Right lobe of liver (tissue), 6 donors: ENCODE measurements around the gene SETSIP. TPM values are rescaled to one million over a fixed set of nuclear protein-coding genes. Genes with fewer than 3 reads are reported as not detected.
A peak's percentile ranks its signal among the peaks of the same experiment; 100 is the strongest.
"Not testable (repeated sequence)": the region's sequence is repeated elsewhere in the genome, so short reads cannot be mapped to it uniquely, and the experiment has no call there.

Experiments used
- ATAC-seq, 4 donors: fragments of 200-7000 bp; cut with Tn5 transposase; one replicate each; pipeline ENCODE4 v1.9.1; 2020; ENCODE audit warnings: mild to moderate bottlenecking in 4 of 4, moderate library complexity in 4 of 4
- DNase-seq, 3 donors: peaks; one replicate each; pipeline ENCODE4 v3.0.0-alpha.2; 2020
- H3K27ac ChIP-seq, 3 donors: fragments of 200-600 bp; one replicate each; pipeline ENCODE4 v1.8.0; 2022
- H3K27me3 ChIP-seq, 2 donors: fragments of 200-600 bp; one replicate each; pipeline ENCODE4 v1.8.0; 2022
- H3K36me3 ChIP-seq, 4 donors: fragments of 200-600 bp; sonication (generic) in 1 of 4; one replicate each; pipeline versions ENCODE4 v1.5.1 to v1.8.0; 2017 to 2022; ENCODE audit warnings: control low read depth in 1 of 4
- H3K4me1 ChIP-seq, 4 donors: fragments of 200-600 bp; sonication (generic) in 1 of 4; one replicate each; pipeline versions ENCODE4 v1.5.1 to v1.8.0; 2017 to 2022; ENCODE audit warnings: control low read depth in 1 of 4
- H3K4me3 ChIP-seq, 3 donors: fragments of 200-600 bp; one replicate each; pipeline ENCODE4 v1.8.0; 2022
- H3K9me3 ChIP-seq, 4 donors: fragments of 200-600 bp; sonication (generic) in 1 of 4; one replicate each; pipeline versions ENCODE4 v1.5.1 to v1.8.0; 2017 to 2022; ENCODE audit warnings: control low read depth in 1 of 4
- POLR2A ChIP-seq: fragments of 450-650 bp; IDR thresholded peaks from one replicate; pipeline ENCODE4 v1.6.1; 2017; ENCODE audit warnings: antibody characterized with exemption, mild to moderate bottlenecking
- WGBS: methylation state at CpG from one replicate; pipeline ENCODE4 v1.1.6; 2018; ENCODE audit warnings: low coverage, low lambda C conversion rate; ENCODE audit not compliant: insufficient coverage; ENCODE audit errors: missing lambda C conversion rate; 5-methylcytosine and 5-hydroxymethylcytosine counted together
- intact Hi-C, 2 donors: fragments of 100-400 bp; cut with DNase I; formaldehyde crosslinking; loops; one replicate each; pipeline versions ENCODE4 v1.11.2 to v1.14.1; 2022
- total RNA-seq, 6 experiments: library from RNA; depleted of rRNA in 2 of 6; stranded (reverse); fragments of >200 nt in 2 of 6; fragmentation: NEBNext Ultra II Directional in 3 of 6; extraction: Animal tissue kit (Norgen Biotek cat#: 25700) in 3 of 6; gene quantifications; one replicate each; pipeline versions ENCODE4 v1.1.0 to v1.2.4, GENCODE V29; 2016 to 2023
- TF ChIP-seq, protein P1 (sequence below), 4 donors: fragments of 200-600 bp in 3 of 4; fragments of 450-650 bp in 1 of 4; IDR thresholded peaks; one replicate each; pipeline versions ENCODE4 v1.5.1 to v1.8.0; 2016 to 2022; ENCODE audit warnings: antibody characterized with exemption in 4 of 4, mild to moderate bottlenecking in 2 of 4
- donor health status: DM: no; HTN: yes; CAD: no.
- donor health status: DM: no; HTN: no; CAD: no.
- donor health status: DM: no; HTN: no; CAD: no.
- donor health status: DM: no; HTN: yes; CAD: no.
- donor health status: DM: no; HTN: yes; CAD: no.

Gene SETSIP
- total RNA-seq, 6 experiments from 2014 or later: not detected

- H3K4me1 ChIP-seq: peaks cover 0 to 5% (median 2%) of the 10 kb centered on the region in 4 donors
- DNase-seq: no peak
- intact Hi-C loops: no loop called here
- H3K4me3 ChIP-seq: no peak overlapping the region
- H3K27ac ChIP-seq: no peak overlapping the region
- no peaks in the 10 kb centered on the region for H3K36me3 ChIP-seq
- ATAC-seq: no peak
- WGBS: 88% methylated on average over 5 of the region's 5 CpGs
- no peaks in the 10 kb centered on the region for H3K9me3 ChIP-seq
- no peaks in the 10 kb centered on the region for H3K27me3 ChIP-seq
- TF ChIP-seq, protein P1, sequence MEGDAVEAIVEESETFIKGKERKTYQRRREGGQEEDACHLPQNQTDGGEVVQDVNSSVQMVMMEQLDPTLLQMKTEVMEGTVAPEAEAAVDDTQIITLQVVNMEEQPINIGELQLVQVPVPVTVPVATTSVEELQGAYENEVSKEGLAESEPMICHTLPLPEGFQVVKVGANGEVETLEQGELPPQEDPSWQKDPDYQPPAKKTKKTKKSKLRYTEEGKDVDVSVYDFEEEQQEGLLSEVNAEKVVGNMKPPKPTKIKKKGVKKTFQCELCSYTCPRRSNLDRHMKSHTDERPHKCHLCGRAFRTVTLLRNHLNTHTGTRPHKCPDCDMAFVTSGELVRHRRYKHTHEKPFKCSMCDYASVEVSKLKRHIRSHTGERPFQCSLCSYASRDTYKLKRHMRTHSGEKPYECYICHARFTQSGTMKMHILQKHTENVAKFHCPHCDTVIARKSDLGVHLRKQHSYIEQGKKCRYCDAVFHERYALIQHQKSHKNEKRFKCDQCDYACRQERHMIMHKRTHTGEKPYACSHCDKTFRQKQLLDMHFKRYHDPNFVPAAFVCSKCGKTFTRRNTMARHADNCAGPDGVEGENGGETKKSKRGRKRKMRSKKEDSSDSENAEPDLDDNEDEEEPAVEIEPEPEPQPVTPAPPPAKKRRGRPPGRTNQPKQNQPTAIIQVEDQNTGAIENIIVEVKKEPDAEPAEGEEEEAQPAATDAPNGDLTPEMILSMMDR (IDR thresholded peaks at IDR 0.05): no peak
- no peak for TF ChIP-seq POLR2A
Measured at GRCh38 chr1:92076363-92076762, 1.2 kb upstream of the SETSIP start.

DNA sequence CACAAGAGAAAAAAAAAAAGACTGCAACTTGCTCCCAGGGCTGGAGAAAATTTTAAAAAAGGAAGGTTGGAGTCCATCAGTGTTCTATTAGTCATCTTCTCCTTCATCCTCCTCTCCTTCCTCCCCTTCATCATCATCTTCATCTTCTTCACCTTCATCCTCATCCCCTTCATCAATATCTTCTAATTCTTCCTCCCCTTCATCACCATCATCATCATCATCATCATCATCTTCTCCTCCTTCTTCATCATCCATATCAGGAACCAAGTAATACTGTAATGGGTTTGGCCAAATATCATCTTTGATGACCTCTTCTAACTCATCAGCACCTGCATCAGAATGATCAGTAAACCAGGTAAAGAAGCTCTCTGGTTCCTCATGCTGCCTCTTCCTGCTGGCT is 765 bp downstream of the SETSIP start:
- ATAC-seq, intact Hi-C loops, H3K27ac ChIP-seq, H3K9me3 ChIP-seq, H3K4me3 ChIP-seq, H3K4me1 ChIP-seq, H3K27me3 ChIP-seq, H3K36me3 ChIP-seq, DNase-seq: not testable (repeated sequence)

DNA sequence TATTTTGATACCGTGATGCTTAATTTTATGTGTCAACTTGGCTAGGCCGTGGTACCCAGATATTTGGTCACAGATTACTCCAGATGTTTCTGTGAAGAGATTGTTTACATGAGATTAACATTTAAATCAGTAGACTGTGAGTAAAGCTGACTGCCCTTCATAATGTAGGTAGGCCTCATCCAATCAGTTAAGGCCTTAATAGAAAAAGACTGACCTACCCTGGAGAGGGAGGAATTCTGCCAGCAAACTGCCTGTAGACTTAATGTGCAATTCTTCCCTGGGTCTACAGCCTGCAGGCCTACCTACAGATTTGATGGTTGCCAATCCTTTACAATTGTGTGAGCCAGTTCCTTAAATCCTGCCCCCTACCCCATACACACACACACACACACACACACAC is 4.3 kb downstream of the SETSIP start:
- TF ChIP-seq POLR2A: no peak
- TF ChIP-seq, protein P1 (IDR thresholded peaks at IDR 0.05): no peak
- DNase-seq: no peak

GRCh38 chr1:92066321-92066720 is 8.9 kb downstream of the SETSIP start:
- TF ChIP-seq, protein P1 (IDR thresholded peaks at IDR 0.05): no peak
- TF ChIP-seq POLR2A: no peak
- no peaks in the 10 kb centered on the region for H3K36me3 ChIP-seq
- no peak for ATAC-seq
- H3K9me3 ChIP-seq: no peaks in the 10 kb centered on the region
- H3K27ac ChIP-seq: no peak overlapping the region
- H3K4me3 ChIP-seq: no peak overlapping the region
- no peaks in the 10 kb centered on the region for H3K27me3 ChIP-seq
- H3K4me1 ChIP-seq: no peaks in the 10 kb centered on the region
- DNase-seq: no peak
- intact Hi-C loops: no loop called here
- 78% methylated on average over 6 of the region's 8 CpGs for WGBS

More for the DNA sequence above, 4.3 kb downstream of the SETSIP start:
- Histone ChIP-seq H3K36me3 (no peaks in the 10 kb centered on the region), H3K27ac (no peak overlapping the region), H3K4me1 (no peaks in the 10 kb centered on the region), H3K4me3 (no peak overlapping the region), H3K27me3 (no peaks in the 10 kb centered on the region), H3K9me3 (no peaks in the 10 kb centered on the region)
- intact Hi-C loops: no loop called here
- ATAC-seq: no peak
- 71% methylated on average over 2 of the region's 2 CpGs for WGBS

DNA sequence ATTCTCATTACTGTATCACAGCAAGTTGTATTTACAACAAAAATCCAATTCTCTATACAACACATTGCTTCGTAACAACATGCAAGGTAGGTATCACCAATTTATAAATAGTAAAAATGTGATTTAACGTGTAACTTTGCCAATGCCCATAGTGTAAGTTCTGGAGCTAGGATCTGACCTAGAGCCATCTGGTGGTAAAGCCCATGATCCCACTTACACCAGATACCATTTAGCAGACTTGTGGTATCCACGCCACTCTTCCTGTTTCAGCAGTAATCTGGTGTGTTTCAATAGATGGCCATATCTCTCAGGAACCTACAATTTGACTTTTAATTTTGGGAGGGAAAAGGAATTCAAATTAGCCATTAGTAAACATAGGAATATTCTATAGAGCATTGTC is 10.2 kb downstream of the SETSIP start:
- Histone ChIP-seq H3K27ac (no peak overlapping the region), H3K36me3 (no peaks in the 10 kb centered on the region), H3K27me3 (no peaks in the 10 kb centered on the region), H3K9me3 (no peaks in the 10 kb centered on the region), H3K4me3 (no peak overlapping the region), H3K4me1 (no peaks in the 10 kb centered on the region)
- DNase-seq (no peak), ATAC-seq (no peak)
- WGBS: 87% methylated on average over 3 of the region's 3 CpGs
- TF ChIP-seq POLR2A: no peak
- TF ChIP-seq, protein P1 (IDR thresholded peaks at IDR 0.05): peak in 1 of 4 donors; percentile 18
- intact Hi-C loops: no loop called here
